ENCODE measurements around the gene ZNF684. TPM values are rescaled to one million over a fixed set of nuclear protein-coding genes. Genes with fewer than 3 reads are reported as not detected.

The ZNF684 gene
- total and polyA plus RNA-seq, 9 of the 15 experiments (the other 6 are each of a cell fraction or from before 2014, with no cell fraction given) = 4.8 to 8.8 (median 5.5) TPM

DNA sequence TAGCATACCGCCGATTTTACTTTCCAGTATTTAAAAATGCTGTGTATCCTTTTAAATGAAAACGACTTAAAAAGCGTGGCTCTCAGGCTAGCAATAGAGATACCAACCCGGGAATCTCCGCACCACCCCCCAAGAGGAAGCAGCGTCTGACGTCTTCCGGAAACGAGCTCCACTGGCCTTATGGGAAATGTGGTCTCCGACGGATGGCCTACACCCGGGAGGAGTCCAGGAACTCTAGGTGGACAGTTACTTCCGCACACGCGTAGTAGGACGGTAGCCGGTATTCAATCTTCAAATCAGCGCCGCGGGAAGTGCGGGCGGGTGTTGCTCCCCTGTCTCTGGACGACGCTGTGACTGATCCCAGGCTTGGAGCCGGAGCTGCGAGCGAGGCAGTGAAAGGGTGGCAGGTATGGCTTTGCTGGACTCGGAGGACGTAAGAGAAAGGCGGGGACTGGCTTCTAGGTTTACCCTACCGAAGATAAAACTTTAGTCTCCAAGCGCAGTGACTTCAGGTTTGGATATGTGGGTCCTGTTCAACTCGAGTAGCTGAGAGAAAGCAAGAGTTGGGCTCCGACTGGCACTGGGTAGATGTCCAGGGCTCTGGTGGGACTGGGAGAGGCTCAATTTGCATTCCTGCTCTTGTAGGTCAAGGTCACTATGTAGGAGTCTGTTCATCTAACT is at the start of gene ZNF684 (continued):
- TF ChIP-seq ZNF146 (CRISPR knock-in tag; IDR thresholded peaks at IDR 0.05; ENCODE audit: unreplicated experiment) (no peak), JUN (IDR thresholded peaks at IDR 0.05; ENCODE audit: borderline replicate concordance, low read depth, low read length) (peak; percentile 54; the same call in 1 of the 2 replicates), JUN (CRISPR knock-in tag; IDR thresholded peaks at IDR 0.05; ENCODE audit: borderline replicate concordance) (peak; percentile 78; the same call in 1 of the 2 replicates), NFRKB (IDR thresholded peaks at IDR 0.05; ENCODE audit: low read depth) (no peak; the same call in none of the 2 replicates), BCOR (IDR thresholded peaks at IDR 0.05) (no peak), NR4A1 (CRISPR knock-in tag; IDR thresholded peaks at IDR 0.05) (no peak), NR4A1 (tag; IDR thresholded peaks at IDR 0.05) (no peak), HCFC1 (IDR thresholded peaks at IDR 0.05; ENCODE audit: low read depth, low read length) (peak; percentile 96), SAFB2 (IDR thresholded peaks at IDR 0.05; ENCODE audit: borderline replicate concordance, low read depth, low read length, severe bottlenecking) (no peak), CHD2 (IDR thresholded peaks at IDR 0.05; ENCODE audit: low read depth, low read length) (0 out of 2 replicates have a peak, but pooled peaks have one; percentile 15), TCF7L2 (IDR thresholded peaks at IDR 0.05; ENCODE audit: low read depth, low read length) (no peak), GATAD2B (IDR thresholded peaks at IDR 0.05; ENCODE audit: borderline replicate concordance) (no peak), MEIS2 (IDR thresholded peaks at IDR 0.05; ENCODE audit: partially characterized antibody) (peak; percentile 75), TCF3 (CRISPR knock-in tag; IDR thresholded peaks at IDR 0.05) (no peak), ZNF143 (CRISPR knock-in tag; IDR thresholded peaks at IDR 0.05) (peak; percentile 91), LARP7 (IDR thresholded peaks at IDR 0.05) (no peak), ZNF354B (CRISPR knock-in tag; IDR thresholded peaks at IDR 0.05) (no peak), BHLHE40 (IDR thresholded peaks at IDR 0.05; ENCODE audit: low read length) (no peak), NR2F6 (CRISPR knock-in tag; IDR thresholded peaks at IDR 0.05) (no peak), ZNF583 (CRISPR knock-in tag; IDR thresholded peaks at IDR 0.05) (no peak; the same call in 1 of the 2 replicates), TAF7 (tag; IDR thresholded peaks at IDR 0.05) (no peak), MIER1 (IDR thresholded peaks at IDR 0.05; ENCODE audit: low read depth) (peak; percentile 17; the same call in 1 of the 2 replicates), POLR2A (conservative IDR thresholded peaks at IDR 0.05) (peak; percentile 89), ZBTB1 (CRISPR knock-in tag; IDR thresholded peaks at IDR 0.05; ENCODE audit: borderline replicate concordance, low read depth) (no peak; the same call in 1 of the 2 replicates), KAT2B (IDR thresholded peaks at IDR 0.05; ENCODE audit: low read depth, low read length) (no peak)
- TF ChIP-seq, protein P1, sequence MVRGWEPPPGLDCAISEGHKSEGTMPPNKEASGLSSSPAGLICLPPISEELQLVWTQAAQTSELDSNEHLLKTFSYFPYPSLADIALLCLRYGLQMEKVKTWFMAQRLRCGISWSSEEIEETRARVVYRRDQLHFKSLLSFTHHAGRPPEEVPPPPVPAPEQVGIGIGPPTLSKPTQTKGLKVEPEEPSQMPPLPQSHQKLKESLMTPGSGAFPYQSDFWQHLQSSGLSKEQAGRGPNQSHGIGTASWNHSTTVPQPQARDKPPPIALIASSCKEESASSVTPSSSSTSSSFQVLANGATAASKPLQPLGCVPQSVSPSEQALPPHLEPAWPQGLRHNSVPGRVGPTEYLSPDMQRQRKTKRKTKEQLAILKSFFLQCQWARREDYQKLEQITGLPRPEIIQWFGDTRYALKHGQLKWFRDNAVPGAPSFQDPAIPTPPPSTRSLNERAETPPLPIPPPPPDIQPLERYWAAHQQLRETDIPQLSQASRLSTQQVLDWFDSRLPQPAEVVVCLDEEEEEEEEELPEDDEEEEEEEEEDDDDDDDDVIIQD (CRISPR knock-in tag; IDR thresholded peaks at IDR 0.05) = no peak
- TF ChIP-seq, protein P2, sequence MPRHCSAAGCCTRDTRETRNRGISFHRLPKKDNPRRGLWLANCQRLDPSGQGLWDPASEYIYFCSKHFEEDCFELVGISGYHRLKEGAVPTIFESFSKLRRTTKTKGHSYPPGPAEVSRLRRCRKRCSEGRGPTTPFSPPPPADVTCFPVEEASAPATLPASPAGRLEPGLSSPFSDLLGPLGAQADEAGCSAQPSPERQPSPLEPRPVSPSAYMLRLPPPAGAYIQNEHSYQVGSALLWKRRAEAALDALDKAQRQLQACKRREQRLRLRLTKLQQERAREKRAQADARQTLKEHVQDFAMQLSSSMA (CRISPR knock-in tag; IDR thresholded peaks at IDR 0.05) = no peak
- TF ChIP-seq, protein P3, sequence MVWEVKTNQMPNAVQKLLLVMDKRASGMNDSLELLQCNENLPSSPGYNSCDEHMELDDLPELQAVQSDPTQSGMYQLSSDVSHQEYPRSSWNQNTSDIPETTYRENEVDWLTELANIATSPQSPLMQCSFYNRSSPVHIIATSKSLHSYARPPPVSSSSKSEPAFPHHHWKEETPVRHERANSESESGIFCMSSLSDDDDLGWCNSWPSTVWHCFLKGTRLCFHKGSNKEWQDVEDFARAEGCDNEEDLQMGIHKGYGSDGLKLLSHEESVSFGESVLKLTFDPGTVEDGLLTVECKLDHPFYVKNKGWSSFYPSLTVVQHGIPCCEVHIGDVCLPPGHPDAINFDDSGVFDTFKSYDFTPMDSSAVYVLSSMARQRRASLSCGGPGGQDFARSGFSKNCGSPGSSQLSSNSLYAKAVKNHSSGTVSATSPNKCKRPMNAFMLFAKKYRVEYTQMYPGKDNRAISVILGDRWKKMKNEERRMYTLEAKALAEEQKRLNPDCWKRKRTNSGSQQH (CRISPR knock-in tag; IDR thresholded peaks at IDR 0.05) = peak; percentile 74; the same call in 1 of the 2 replicates

Measured in K562 (cell line).